Esophagus muscularis mucosa (tissue), 3 donors: ENCODE measurements around the gene FRMD5.

Source experiments
- POLR2A ChIP-seq: fragments of 450-650 bp; IDR thresholded peaks from one replicate; pipeline ENCODE4 v1.6.1; 2017; ENCODE audit warnings: antibody characterized with exemption, moderate library complexity, mild to moderate bottlenecking, low read depth
- POLR2AphosphoS5 ChIP-seq, 2 donors: sonication (generic); formaldehyde crosslinking; IDR thresholded peaks; one replicate each; pipeline ENCODE4 v1.6.1; 2017; ENCODE audit warnings: antibody characterized with exemption in 2 of 2
- TF ChIP-seq, protein P1 (sequence below), 3 experiments: fragments of 200-600 bp in 2 of 3; fragments of 450-650 bp in 1 of 3; sonication (generic) in 2 of 3; IDR thresholded peaks; one replicate each; pipeline ENCODE4 v1.5.1; 2017 to 2019; ENCODE audit warnings: antibody characterized with exemption in 3 of 3, mild to moderate bottlenecking in 2 of 3, moderate library complexity in 1 of 3

DNA sequence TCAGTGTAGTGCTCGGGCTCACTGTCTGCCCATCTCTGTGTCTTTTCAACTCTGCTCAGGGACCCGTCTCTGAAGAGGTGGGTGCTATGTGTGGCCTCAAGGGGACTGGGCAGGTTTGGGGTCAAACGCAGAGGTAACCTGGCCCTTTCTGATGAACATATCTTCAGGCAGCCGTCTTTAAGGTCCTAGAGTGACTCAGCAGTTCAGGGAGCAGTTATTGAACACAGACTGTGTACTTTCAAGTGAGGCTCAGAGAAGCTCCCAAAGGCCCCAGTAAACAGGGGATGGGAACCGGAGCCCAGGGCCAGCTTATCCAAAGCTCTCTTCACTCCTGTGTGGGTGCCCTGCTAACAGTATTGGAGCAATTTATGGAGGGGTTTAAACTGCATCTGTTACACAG is 295.1 kb downstream of the FRMD5 start:
- TF ChIP-seq POLR2AphosphoS5 (IDR thresholded peaks at IDR 0.05): no peak
- TF ChIP-seq, protein P1, sequence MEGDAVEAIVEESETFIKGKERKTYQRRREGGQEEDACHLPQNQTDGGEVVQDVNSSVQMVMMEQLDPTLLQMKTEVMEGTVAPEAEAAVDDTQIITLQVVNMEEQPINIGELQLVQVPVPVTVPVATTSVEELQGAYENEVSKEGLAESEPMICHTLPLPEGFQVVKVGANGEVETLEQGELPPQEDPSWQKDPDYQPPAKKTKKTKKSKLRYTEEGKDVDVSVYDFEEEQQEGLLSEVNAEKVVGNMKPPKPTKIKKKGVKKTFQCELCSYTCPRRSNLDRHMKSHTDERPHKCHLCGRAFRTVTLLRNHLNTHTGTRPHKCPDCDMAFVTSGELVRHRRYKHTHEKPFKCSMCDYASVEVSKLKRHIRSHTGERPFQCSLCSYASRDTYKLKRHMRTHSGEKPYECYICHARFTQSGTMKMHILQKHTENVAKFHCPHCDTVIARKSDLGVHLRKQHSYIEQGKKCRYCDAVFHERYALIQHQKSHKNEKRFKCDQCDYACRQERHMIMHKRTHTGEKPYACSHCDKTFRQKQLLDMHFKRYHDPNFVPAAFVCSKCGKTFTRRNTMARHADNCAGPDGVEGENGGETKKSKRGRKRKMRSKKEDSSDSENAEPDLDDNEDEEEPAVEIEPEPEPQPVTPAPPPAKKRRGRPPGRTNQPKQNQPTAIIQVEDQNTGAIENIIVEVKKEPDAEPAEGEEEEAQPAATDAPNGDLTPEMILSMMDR (IDR thresholded peaks at IDR 0.05): no peak
- no peak for TF ChIP-seq POLR2A
